Colonic mucosa (tissue), 4 donors: ENCODE data around the gene AP3S2. TPM values are rescaled to one million over a fixed set of nuclear protein-coding genes. Genes with fewer than 3 reads are reported as not detected.

ENCODE experiments used
- DNase-seq: peaks from one replicate; pipeline ENCODE4 v3.0.0-alpha.2; 2020
- H3K27ac ChIP-seq: fragments of 200-600 bp; one replicate; pipeline ENCODE4 v1.8.0; 2021
- H3K27me3 ChIP-seq: fragments of 200-600 bp; one replicate; pipeline ENCODE4 v1.8.0; 2021
- H3K36me3 ChIP-seq: fragments of 200-600 bp; one replicate; pipeline ENCODE4 v1.8.0; 2021
- H3K4me1 ChIP-seq: fragments of 200-600 bp; one replicate; pipeline ENCODE4 v1.8.0; 2021; ENCODE audit warnings: mild to moderate bottlenecking
- H3K4me3 ChIP-seq: fragments of 200-600 bp; one replicate; pipeline ENCODE4 v1.8.0; 2021
- H3K9ac ChIP-seq, 2 donors: one replicate each; pipeline ENCODE4 v1.7.0; 2013; ENCODE audit warnings: control low read depth in 2 of 2, low read depth in 2 of 2, low read length in 2 of 2
- H3K9me3 ChIP-seq: fragments of 200-600 bp; one replicate; pipeline ENCODE4 v1.8.0; 2021
- CTCF ChIP-seq: fragments of 200-600 bp; IDR thresholded peaks from one replicate; pipeline ENCODE4 v1.8.0; 2022; ENCODE audit warnings: antibody characterized with exemption, mild to moderate bottlenecking
- intact Hi-C: fragments of 100-400 bp; cut with DNase I; formaldehyde crosslinking; loops from one replicate; pipeline ENCODE4 v1.14.1; 2022
- total RNA-seq, 2 donors: library from RNA; stranded (reverse); fragmentation: NEBNext Ultra II Directional in 1 of 2; extraction: Animal tissue kit (Norgen Biotek cat#: 25700) in 1 of 2; gene quantifications; one replicate each; pipeline ENCODE4 v1.2.1, GENCODE V29; 2021
- donor health status: healthy.
- donor health status: DM: no; HTN: no; CAD: no.
- donor health status: DM: no; HTN: no; CAD: no.

Gene AP3S2
- total RNA-seq, 2 donors from 2014 or later = 44.5 to 48.6 TPM

GRCh38 chr15:89810837-89811236 is 83.0 kb downstream of the AP3S2 start:
- intact Hi-C loops = no loop called here
- no peak overlapping the region for H3K27ac ChIP-seq
- DNase-seq = no peak

DNA sequence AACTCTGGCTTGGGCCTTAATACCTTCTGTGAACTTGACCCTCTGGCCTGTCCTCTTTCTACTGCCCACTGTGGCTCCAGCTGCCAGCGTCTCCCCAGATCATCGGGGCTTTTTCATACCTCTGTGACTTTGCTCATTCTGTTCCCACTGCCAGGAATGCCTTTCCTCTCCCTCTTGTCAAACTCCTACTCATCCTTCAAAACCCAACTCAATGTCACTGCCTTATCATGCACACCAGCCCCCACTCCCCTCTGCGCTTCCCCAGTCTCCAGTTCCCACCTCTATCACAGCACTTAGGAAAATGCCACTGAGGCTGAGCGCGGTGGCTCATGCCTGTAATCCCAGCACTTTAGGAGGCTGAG is 84.0 kb downstream of the AP3S2 start:
- no peaks in the 10 kb centered on the region for H3K9me3 ChIP-seq
- H3K4me3 ChIP-seq = no peak overlapping the region
- no peak overlapping the region for H3K27ac ChIP-seq
- intact Hi-C loops = no loop called here
- peaks cover 4% of the 10 kb centered on the region for H3K4me1 ChIP-seq
- no peak for DNase-seq
- no peaks in the 10 kb centered on the region for H3K36me3 ChIP-seq
- H3K9ac ChIP-seq = no peak overlapping the region
- no peak for TF ChIP-seq CTCF
- peaks cover 9% of the 10 kb centered on the region for H3K27me3 ChIP-seq

More at GRCh38 chr15:89810837-89811236, 83.0 kb downstream of the AP3S2 start:
- Histone ChIP-seq H3K9ac (no peak overlapping the region), H3K9me3 (no peaks in the 10 kb centered on the region), H3K36me3 (no peaks in the 10 kb centered on the region), H3K4me3 (no peak overlapping the region), H3K27me3 (peaks cover 19% of the 10 kb centered on the region), H3K4me1 (peaks cover 4% of the 10 kb centered on the region)
- no peak for TF ChIP-seq CTCF

DNA sequence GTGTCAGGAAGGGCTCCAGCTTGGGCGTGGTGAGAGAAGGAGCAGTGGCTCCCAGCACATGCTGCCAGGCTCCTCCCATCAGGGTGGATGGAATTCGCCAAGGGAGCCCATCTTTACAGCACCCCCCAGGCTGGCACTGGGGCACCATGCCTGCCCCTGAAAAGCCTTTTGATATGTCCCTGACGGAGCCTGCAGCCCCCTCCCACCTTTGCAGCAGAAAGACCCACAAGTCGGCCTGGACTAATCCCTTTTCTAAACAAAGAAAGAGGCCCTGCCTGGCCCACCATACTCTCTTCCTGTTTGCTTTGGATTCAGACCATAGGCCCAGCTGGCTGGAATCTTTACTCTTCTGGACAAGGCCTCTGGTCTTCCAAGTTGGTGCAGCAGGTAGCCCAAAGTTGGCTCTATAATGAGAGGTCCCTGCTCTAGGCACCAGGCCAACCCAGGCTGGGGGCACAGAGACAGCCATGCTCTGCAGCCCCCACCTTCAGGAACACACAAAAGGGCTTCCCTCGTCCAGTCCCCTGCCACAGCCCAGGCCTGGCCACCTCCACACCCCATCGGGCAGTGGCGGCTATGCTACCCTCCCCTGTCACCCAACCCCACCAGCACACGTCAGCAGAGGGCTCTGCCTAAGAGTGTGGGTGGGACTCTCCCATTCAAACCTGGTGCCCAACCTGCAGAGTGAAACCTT is 84.6 kb downstream of the AP3S2 start:
- Histone ChIP-seq H3K9ac (no peak overlapping the region), H3K4me3 (no peak overlapping the region), H3K27me3 (peaks cover 3% of the 10 kb centered on the region), H3K9me3 (no peaks in the 10 kb centered on the region), H3K36me3 (no peaks in the 10 kb centered on the region), H3K27ac (no peak overlapping the region), H3K4me1 (peaks cover 4% of the 10 kb centered on the region)
- DNase-seq = no peak
- intact Hi-C loops = no loop called here
- no peak for TF ChIP-seq CTCF

DNA sequence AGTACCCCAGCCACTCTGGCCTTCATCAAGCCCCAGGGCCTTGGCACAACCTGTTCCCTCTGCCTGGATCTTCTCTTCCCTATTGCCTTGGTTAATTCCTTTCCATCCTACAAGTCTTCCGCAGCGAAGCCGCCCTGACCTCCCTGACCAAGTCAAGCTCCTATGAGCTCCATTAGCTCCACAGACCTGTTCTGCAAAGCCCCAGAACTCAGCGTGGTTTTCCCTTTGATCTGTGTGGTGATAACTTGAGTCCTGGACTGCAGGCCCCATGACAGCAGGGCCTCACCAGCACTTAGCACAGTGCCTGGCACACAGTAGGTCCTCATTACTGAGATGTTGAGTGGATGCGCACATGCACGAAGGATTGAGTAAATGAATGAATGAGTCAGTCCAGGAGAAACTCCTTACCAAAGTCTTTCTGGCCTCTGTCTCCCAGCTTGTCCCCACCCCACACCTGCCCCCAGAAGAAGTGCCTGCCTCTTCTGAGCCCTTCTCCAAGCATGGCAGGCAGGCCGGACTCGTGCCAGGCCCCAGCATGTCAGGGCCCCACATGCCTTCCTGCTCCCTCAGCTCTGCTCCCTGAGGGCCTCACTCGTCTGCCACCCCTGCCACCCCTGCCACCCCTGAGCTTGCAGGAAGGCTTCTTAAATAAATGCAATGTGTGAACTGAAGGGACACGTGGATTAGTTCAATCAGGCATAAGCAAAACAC is 85.5 kb downstream of the AP3S2 start:
- no peaks in the 10 kb centered on the region for H3K36me3 ChIP-seq
- no peak for DNase-seq
- H3K9me3 ChIP-seq = no peaks in the 10 kb centered on the region
- H3K27ac ChIP-seq = no peak overlapping the region
- intact Hi-C loops = no loop called here
- no peak for TF ChIP-seq CTCF
- no peaks in the 10 kb centered on the region for H3K27me3 ChIP-seq
- no peak overlapping the region for H3K4me3 ChIP-seq
- no peak overlapping the region for H3K9ac ChIP-seq
- peaks cover 4% of the 10 kb centered on the region for H3K4me1 ChIP-seq

GRCh38 chr15:89807689-89808088 is 86.1 kb downstream of the AP3S2 start:
- DNase-seq = no peak
- Histone ChIP-seq H3K36me3 (no peaks in the 10 kb centered on the region), H3K27ac (no peak overlapping the region), H3K9ac (no peak overlapping the region), H3K27me3 (no peaks in the 10 kb centered on the region), H3K4me3 (no peak overlapping the region), H3K9me3 (no peaks in the 10 kb centered on the region), H3K4me1 (peaks cover 4% of the 10 kb centered on the region)
- no peak for TF ChIP-seq CTCF
- intact Hi-C loops = no loop called here
